Kidney epithelial cell (primary cell): ENCODE measurements around the gene GHRHR. TPM values are rescaled to one million over a fixed set of nuclear protein-coding genes. Genes with fewer than 3 reads are reported as not detected.

Source experiments
- DNase-seq: peaks from one replicate; pipeline ENCODE4 v3.0.0-alpha.2; 2010; ENCODE audit warnings: low read depth
- H3K27me3 ChIP-seq: 2 replicates; pipeline ENCODE4 v1.6.0; 2011; ENCODE audit warnings: low read length; ENCODE audit not compliant: control insufficient read depth, insufficient read depth
- H3K36me3 ChIP-seq: 2 replicates; pipeline ENCODE4 v1.5.1; 2011; ENCODE audit warnings: low read length; ENCODE audit not compliant: control insufficient read depth, insufficient read depth
- H3K4me3 ChIP-seq: 2 replicates; pipeline ENCODE4 v1.5.1; 2011; ENCODE audit warnings: low read depth, mild to moderate bottlenecking, control low read depth, low read length
- total RNA-seq: library from RNA; depleted of rRNA; stranded (reverse); fragments of >200 nt; gene quantifications from 2 replicates; pipeline ENCODE4 v1.2.3, GENCODE V29; 2015
- TF ChIP-seq, protein P1 (sequence below): IDR thresholded peaks from 2 replicates; pipeline ENCODE4 v1.5.1; 2011; ENCODE audit warnings: mild to moderate bottlenecking, moderate library complexity, low read length, control low read depth, inconsistent platforms; ENCODE audit not compliant: insufficient read depth, poor library complexity, severe bottlenecking

Gene GHRHR
- total RNA-seq, 1 donor from 2014 or later, result not detected

DNA sequence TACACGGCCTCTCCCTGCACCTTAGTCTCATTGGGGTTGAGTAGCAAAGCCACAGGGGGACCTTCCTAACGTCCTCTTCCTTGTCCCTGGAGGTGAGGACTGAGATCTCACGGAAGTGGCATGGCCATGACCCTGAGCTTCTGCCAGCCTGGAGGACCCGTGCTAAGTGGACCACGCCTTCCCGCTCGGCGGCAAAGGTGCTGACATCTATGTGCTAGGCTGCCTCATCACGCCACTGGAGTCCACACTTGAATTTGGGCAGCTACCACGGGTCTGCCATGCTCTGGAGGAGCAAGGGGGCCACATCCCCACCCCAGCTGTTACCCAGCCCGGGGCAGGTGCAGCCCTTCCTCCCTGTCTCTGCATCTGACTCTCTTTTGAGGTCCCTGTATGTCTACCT lies 15.3 kb downstream of the GHRHR start:
- Histone ChIP-seq H3K27me3 (peaks cover 14% of the 10 kb centered on the region), H3K36me3 (no peaks in the 10 kb centered on the region), H3K4me3 (no peak overlapping the region)
- no peak for DNase-seq
- TF ChIP-seq, protein P1, sequence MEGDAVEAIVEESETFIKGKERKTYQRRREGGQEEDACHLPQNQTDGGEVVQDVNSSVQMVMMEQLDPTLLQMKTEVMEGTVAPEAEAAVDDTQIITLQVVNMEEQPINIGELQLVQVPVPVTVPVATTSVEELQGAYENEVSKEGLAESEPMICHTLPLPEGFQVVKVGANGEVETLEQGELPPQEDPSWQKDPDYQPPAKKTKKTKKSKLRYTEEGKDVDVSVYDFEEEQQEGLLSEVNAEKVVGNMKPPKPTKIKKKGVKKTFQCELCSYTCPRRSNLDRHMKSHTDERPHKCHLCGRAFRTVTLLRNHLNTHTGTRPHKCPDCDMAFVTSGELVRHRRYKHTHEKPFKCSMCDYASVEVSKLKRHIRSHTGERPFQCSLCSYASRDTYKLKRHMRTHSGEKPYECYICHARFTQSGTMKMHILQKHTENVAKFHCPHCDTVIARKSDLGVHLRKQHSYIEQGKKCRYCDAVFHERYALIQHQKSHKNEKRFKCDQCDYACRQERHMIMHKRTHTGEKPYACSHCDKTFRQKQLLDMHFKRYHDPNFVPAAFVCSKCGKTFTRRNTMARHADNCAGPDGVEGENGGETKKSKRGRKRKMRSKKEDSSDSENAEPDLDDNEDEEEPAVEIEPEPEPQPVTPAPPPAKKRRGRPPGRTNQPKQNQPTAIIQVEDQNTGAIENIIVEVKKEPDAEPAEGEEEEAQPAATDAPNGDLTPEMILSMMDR, result no peak

DNA sequence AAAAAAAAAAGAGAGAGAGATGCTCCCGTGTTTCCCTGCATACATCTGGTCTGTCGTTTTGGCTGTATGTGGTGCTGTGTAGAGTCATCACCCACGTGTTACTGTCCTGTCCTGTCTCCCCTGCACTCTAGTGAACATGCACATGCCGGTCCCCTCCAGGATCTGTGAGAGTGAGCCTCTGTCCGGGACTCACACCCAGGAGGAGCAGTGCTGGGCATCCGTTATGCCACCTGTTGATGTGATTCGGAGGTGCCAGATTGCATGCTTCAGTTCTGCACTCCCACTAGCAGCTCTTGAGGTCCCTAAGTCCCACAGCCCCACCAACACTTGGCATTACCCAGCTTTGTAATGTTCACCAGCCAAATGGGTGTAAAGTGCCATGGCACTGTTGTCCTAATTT lies 16.4 kb downstream of the GHRHR start:
- Histone ChIP-seq H3K27me3 (peaks cover 18% of the 10 kb centered on the region), H3K36me3 (no peaks in the 10 kb centered on the region), H3K4me3 (no peak overlapping the region)
- no peak for DNase-seq
- TF ChIP-seq, protein P1, result no peak

GRCh38 chr7:30980751-30981150 lies 17.0 kb downstream of the GHRHR start:
- DNase-seq, result no peak
- peaks cover 18% of the 10 kb centered on the region for H3K27me3 ChIP-seq
- no peaks in the 10 kb centered on the region for H3K36me3 ChIP-seq
- TF ChIP-seq, protein P1, result no peak
- no peak overlapping the region for H3K4me3 ChIP-seq

GRCh38 chr7:30983042-30983913 lies 19.5 kb downstream of the GHRHR start:
- Histone ChIP-seq H3K27me3 (peaks cover 24% of the 10 kb centered on the region), H3K36me3 (no peaks in the 10 kb centered on the region), H3K4me3 (no peak overlapping the region)
- TF ChIP-seq, protein P1, result peak; percentile 95
- peak; percentile 25 for DNase-seq

GRCh38 chr7:30983914-30984247 lies 20.1 kb downstream of the GHRHR start:
- TF ChIP-seq, protein P1, result no peak
- no peak overlapping the region for H3K4me3 ChIP-seq
- H3K27me3 ChIP-seq, result peaks cover 24% of the 10 kb centered on the region
- H3K36me3 ChIP-seq, result no peaks in the 10 kb centered on the region
- no peak for DNase-seq
